OCI-LY3 (cell line): ENCODE results near the gene PIGU.

Experiments
- CTCF ChIP-seq: fragments of 200-600, 300-600 bp; sonication (generic); IDR thresholded peaks from 2 replicates; pipeline ENCODE4 v1.5.1; 2014; ENCODE audit warnings: antibody characterized with exemption, low read length, low read depth
- EZH2phosphoT487 ChIP-seq: fragments of 200-600 bp; shearing (Covaris generic); IDR thresholded peaks from 2 replicates; pipeline ENCODE4 v1.6.1; 2018; ENCODE audit warnings: antibody characterized with exemption, mixed run types, low read depth

DNA sequence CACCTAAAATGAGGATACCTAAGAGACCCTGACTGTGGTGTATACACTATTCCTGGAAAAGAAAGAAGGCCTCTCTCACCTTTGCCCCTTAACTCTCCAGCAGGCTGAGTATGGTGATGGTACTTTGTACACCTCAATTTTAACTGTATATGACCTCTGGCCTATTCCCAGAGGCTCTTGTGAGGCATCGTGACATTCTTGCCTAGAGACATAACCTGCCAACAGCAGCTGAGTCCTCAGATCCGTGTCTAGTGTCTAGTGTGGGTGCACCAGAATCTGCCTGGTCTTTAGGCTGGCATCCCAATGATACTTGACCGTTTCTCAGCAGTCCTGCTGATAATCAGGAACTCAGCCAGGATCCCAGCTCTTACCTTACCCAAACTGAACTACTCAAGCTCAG, 47.3 kb upstream of the PIGU start:
- no peak for TF ChIP-seq CTCF
- no peak for TF ChIP-seq EZH2phosphoT487
